HG03575 (cell line): ENCODE results near the gene NEDD8.
A peak's percentile ranks its signal among the peaks of the same experiment; 100 is the strongest.
"Not testable (repeated sequence)": the region's sequence is repeated elsewhere in the genome, so short reads cannot be mapped to it uniquely, and the experiment has no call there.

ENCODE experiments used
- ATAC-seq: cut with Tn5 transposase; IDR thresholded peaks from one replicate; pipeline ENCODE4 v1.9.1; 2021; ENCODE audit not compliant: unreplicated experiment, insufficient number of reproducible peaks, low FRiP score; ENCODE audit errors: extremely low read depth

Gene NEDD8

DNA sequence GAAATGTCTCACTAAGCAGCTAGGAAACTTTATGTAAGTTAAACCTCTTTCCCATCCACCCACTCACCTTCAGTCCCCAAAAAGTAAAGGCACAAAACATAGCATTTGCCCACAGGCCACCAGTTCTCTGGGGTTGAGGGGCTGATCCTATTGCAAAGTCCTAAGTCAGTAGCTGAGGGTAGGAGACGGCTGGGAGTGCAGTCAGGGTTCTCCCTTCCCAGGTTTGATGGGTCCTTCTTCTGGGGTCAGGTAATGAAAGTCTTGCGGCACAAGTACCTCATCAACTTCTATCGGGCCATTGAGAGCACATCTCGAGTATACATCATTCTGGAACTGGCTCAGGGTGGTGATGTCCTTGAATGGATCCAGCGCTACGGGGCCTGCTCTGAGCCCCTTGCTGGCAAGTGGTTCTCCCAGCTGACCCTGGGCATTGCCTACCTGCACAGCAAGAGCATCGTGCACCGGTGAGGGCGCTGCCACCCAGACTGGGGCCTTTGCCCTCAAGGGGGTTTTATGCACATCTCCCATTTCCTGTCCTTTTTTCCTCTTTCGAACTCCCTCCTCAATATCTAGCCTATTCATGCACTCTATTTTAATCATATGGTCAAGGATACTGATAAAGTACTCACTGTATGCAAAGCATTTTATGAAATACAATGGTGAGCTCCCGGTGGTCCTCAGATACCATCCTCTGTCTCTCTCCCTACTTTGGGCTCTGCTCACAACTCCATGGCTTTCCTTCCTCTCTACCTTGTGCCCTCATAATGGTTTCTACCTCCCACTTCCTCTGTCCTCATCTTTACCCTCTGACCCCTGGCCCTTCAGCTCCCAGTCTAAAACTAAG, 25.7 kb downstream of the NEDD8 start:
- ATAC-seq, result no peak

- ATAC-seq, result no peak
Measured at GRCh38 chr14:24204163-24205146, 27.7 kb downstream of the NEDD8 start.

- ATAC-seq, result not testable (repeated sequence)
Measured at GRCh38 chr14:24203249-24203886, 28.8 kb downstream of the NEDD8 start.

DNA sequence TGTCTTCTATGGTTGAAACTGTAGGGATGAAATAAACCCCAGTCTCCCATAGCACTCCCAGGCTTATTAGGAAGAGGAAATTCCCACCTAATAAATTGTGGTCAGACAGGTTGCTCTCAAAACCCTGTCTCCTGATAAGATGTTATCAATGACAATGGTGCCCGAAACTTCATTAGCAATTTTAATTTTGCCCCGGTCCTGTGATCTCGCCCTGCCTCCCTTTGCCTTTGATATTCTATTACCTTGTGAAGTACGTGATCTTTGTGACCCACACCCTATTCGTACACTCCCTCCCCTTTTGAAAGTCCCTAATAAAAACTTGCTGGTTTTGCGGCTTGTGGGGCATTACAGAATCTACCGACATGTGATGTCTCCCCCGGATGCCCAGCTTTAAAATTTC, 29.6 kb downstream of the NEDD8 start:
- not testable (repeated sequence) for ATAC-seq

GRCh38 chr14:24198814-24199524, 33.2 kb downstream of the NEDD8 start:
- ATAC-seq, result no peak

- no peak for ATAC-seq
Measured at GRCh38 chr14:24197056-24197450, 35.1 kb downstream of the NEDD8 start.

DNA sequence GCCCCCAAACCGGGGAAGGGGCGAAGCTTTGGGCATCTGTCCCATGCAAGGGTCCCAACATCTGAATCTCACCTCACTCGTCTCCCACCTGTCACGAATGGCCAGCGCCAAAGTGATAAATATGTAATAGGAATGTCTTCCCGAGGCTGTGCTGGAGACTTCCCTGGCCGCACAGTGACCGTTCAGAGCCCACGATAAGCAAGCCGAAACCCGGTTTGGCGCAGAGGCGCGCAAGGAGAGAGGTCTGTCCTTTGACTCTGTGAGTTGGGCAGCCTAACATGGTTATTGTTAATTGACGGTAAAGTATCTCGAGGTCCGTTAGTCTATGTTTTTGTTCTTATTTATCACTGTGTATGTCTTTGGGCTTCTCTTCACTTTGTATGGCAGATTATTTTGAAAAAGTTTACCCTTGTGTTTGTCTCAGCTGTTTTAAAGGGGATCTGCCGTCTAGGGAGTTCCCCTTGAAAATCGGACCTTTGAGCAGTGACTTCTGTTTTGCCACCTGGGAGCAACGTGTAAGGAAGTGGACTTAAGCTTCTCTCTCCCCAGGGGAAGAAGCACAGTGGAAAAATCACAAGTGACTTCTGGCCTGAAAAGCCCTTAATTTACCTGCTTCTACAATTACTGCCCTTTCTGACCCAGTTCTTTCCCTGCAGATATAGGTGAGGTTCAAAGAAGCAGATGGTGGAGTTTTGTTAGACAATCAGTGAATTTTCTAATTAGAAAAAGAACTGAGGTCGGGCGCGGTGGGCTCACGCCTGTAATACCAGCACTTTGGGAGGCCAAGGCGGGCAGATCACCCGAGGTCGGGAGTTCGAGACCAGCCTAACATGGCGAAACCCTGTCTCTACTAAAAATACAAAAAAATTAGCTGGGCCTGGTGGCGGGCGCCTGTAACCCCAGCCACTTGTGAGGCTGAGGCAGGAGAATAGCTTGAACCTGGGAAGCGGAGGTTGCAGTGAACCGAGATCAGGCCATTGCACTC, 35.8 kb downstream of the NEDD8 start:
- no peak for ATAC-seq

GRCh38 chr14:24195186-24196070, 36.7 kb downstream of the NEDD8 start, which contains the start of gene TM9SF1:
Gene TM9SF1 (minus strand): TSS chr14:24195441. CDS start chr14:24195019, 422 bp downstream.
- peak; percentile 46 for ATAC-seq

DNA sequence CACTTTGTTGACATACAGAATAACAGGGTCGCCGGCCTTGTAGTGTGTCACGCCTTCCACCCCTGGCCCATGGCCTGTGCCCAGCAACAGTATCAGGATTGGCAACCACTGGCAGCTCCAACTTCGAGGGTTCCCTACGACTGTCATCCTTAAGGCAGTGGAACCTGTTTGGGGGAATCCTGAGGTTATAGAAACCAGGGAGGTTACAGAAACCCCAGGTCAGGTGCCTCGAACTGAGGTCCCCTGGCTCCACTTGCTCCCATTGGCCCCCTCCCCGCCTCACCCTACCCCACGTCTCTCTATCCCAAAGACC, 37.3 kb downstream of the NEDD8 start:
- ATAC-seq, result no peak

DNA sequence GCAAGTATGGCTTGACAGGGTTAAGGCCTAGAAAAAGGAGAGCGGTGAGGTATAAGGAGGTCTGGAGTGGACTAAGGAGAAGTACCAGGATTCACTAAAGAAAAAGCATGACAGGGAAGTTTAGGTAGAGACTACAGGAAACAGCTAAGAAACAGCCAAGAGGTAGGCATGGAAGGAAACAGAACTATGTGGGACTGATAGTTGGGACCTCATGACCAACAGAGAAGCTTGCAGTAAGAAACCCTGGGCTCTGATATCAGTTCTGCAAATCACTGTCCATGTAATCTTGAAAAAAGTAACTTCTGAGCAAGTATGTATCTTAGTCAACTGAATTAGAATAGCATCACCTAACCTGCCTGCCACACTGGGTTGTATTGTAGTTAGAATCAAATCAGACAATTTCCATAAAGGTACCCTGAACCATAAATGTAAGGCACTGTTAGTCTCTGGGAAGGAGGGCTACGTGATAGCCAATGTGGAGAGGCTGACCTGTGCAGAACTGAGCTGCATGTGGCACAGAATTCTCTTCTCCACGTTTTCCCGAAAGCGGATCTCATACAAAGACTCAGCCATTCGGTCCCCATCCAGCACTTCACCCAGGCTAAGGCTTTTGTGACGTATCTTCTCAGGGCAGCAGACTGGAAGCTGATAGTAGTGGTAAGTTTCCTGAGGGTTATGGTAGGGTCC, 37.8 kb downstream of the NEDD8 start:
- ATAC-seq, result no peak

GRCh38 chr14:24192933-24193332, 39.2 kb downstream of the NEDD8 start:
- ATAC-seq, result no peak

DNA sequence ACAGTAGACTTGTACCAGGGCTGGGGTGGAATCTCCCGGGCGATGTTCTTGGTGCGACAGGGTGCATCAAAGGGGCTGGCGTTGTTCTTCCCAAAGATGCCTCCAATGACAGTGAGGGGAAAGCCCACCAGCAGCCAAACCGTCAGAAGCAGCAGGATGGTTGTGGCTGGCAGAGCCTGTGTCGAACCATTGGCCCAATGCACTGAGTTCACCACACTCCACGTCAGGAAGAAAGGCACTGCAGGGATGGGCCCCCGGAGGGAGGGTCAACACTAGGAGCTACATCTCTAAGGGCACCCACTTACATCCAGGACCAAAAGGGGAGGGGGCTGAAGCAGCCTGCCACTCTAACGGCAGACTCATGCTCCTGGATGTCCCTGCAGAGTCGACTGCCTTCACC, 41.8 kb downstream of the NEDD8 start:
- no peak for ATAC-seq

DNA sequence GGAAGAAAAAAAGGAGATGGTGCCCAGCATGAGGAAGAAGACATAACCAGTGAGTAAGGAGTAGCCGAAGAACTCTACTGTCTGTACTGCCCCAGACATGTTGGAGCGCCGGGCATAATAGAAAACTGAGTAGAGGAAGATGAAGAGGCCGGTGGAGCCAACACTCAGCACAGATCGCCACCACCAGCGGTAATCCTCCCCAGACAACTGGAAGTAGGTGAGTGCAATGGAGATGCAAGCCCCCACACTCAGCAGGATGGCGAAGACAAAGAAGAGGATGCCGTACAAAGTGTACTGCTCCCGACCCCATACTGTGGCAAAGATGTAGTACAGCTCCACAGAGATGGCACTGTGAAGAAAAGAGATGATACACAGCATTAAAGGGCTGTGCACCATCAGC, 42.7 kb downstream of the NEDD8 start:
- no peak for ATAC-seq

- no peak for ATAC-seq
Measured at GRCh38 chr14:24189059-24189375, 43.1 kb downstream of the NEDD8 start.

DNA sequence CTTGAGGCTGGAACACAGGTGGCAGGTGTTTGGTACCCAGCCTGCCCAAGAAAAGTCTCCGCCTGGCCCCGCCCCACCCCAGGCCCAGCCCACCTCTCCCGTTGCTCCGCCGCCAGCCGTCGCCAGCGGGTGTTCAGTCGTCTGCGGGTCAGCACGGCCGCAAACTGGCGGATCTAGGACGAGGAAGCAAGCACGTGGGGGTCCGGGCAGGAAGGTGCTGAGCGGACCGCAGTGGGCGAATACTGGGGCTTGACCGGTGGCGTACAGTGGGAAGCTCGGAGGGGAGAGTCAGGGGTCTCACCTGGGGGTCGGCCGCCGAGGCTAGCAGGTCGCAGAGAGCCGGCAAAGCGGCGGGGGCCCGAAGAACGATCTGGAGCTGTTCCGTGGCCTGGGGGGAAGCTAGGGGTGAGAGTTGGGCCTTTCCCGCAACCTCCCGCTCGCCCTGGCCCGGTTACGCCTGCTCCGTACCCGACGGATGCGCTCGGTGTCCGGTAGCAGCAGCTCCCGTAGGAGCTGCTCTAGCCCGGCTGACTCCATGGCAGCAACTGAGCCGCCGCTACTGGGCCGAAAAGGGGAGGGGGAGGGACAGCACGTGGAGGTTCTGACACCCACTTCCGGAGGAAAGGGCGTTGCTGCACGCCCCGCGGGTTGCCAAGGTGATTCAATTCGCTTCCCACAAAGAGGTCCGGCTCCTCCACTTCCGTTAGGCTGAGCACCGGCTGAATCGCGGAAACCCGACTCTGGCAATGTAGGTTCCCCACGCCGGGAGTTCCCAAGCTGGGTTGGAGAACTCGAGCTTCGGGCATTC, 43.7 kb downstream of the NEDD8 start, which contains the start of gene IPO4:
IPO4 (minus strand) TSS at position 566 of the 808 bp plus-strand sequence; CDS start at position 537, 29 bp downstream.
- ATAC-seq, result peak; percentile 62

DNA sequence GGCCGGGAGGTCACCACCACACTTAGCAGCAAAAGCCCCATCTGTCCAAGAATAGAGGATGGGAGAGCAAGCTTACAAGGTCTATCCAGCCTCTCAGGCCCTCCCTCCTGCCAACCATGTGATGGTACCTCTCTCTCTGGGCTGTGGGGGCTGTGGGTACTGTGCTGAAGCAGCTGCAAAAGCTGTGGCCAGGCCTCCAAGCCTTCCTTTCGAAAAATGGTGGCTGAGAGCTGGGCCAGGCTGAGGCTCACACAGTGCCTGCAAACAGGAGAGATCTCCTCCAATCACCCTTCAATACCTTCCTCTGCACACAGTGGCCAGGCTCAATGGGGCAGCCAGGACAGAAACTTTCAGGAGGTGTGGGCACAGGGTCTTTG, 44.6 kb downstream of the NEDD8 start:
- ATAC-seq, result no peak
